ENCODE measurements around the gene RAB44. TPM values are rescaled to one million over a fixed set of nuclear protein-coding genes. Genes with fewer than 3 reads are reported as not detected.
A peak's percentile ranks its signal among the peaks of the same experiment; 100 is the strongest.

The RAB44 gene, protein sequence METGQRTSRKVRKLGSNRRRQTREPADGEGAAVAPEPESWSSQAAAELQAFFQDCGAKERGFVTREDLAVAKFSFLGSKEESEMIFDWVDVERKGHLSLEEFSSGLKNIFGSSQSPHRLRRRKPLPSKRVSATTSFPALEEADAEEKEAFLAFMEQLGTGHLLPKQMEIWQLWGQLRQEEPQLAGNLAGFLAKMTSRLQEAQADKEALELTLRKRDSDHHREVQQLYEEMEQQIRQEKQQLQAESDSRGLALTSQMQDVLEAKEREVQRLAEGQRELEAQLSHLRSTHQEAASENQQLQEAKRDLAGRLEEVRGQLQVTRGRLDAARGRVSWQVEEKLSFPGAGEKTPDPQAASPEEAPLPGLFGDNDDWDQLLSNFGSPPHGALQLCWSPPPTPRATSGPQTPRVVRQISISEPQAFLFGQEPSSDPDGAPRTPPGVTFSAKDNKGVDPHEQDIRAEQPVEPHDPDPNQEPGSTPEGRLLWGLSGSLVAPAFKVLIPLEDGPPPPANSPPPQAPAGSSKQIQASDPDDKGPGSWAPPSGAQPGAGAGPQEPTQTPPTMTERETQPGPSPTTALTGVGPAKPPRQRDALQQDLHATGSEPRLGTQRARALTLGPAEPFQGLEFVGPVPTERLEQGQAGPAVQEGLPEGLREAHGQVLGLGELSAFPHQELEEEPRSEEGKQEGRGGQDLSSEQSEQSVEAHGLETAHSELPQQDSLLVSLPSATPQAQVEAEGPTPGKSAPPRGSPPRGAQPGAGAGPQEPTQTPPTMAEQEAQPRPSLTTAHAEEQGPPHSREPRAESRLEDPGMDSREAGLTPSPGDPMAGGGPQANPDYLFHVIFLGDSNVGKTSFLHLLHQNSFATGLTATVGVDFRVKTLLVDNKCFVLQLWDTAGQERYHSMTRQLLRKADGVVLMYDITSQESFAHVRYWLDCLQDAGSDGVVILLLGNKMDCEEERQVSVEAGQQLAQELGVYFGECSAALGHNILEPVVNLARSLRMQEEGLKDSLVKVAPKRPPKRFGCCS
- polyA plus RNA-seq (2011; rRNA removed) (0.04 TPM in 2 replicates), polyA plus RNA-seq (2017; fragmentation: RNase III; extraction: RNeasy Plus Mini Kit Qiagen cat#74134 plus additional on column Dnase treatment) (0.05 to 0.11 TPM (median 0.09 TPM) in 3 replicates), polyA minus RNA-seq (2011; rRNA and poly(A)+ RNA removed) (not detected in 2 replicates)
- polyA plus RNA-seq (2012; cell fraction: cytosol; rRNA removed), result 0.01 TPM in 2 replicates
- 0.07 and 0.11 TPM in 2 replicates for polyA plus RNA-seq (2012; cell fraction: nucleus; rRNA removed)

DNA sequence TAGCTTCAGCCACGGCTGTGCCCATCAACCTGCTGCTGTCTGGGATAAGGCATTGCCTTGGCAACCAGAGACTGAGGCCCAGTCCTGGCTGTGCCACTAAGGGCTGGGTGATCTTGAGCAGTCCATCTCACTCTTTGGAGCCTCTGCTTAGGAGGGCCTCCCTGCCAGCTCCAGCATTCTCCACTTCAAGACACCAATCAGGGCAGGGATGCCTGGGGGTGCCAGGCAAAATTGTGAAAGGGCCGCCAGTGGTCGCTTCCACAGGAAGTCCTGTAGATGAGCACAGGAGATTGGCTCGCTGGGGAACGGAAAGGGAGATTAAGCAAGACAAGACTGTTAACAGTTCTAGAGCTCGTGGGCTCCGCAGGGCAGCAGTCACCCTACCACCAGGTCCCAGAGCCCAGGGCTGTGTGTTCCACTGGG is at the start of gene RAB44:
Gene RAB44, plus strand, starts transcription at position 346 of the 423 bp plus-strand sequence. CDS start 6,410 bp downstream, outside the sequence.
- Histone ChIP-seq H3K27ac (no peak within 1 kb of the TSS), H3K4me2 (no peak within 1 kb of the TSS), H3K4me1 (peaks cover 5% of the 10 kb centered on the region; the same call in 1 of the 3 replicates), H3K9me3 (no peaks in the 10 kb centered on the region), H3K4me3 (no peak within 1 kb of the TSS)
- DNase-seq (ENCODE audit: low read depth in 1 of 2, low spot score in 1 of 2), result no peak
- ChIA-PET POLR2A (interaction anchor here (1.2 kb wide), 1 partner anchor 9 kb away, joined by 3 read pairs; no protein-coding TSS in a partner anchor), CTCF (interaction anchor here (0.8 to 1.6 kb wide), 5 partner anchors 12 to 82 kb away, joined by 4 to 5 read pairs (median 4); no protein-coding TSS in a partner anchor)
- no peak for ATAC-seq
- 89% methylated on average over 7 of the region's 7 CpGs for WGBS (ENCODE audit: missing lambda C conversion rate)
- no peak for FAIRE-seq
- no peak for TF ChIP-seq RCOR1 (IDR thresholded peaks at IDR 0.05; ENCODE audit: low read depth, low read length)

DNA sequence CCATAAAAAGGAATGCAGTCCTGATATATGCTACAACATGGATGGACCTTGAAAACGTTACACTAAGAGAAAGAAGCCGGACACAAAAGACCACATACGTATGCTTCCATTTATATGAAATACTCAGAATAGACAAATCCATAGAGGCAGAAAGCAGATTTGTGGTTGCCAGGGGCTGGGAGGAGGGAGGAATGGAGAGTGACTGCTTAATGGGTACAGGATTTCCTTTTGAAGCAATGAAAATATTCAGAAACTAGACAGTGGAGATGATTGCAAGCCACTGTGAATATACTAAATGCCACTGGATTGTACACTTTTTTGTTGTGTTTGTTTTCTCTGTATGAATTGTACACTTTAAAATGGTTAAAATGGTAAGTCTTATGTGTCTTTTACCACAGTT is 48.5 kb upstream of the RAB44 start:
- Histone ChIP-seq H3K4me2 (no peak overlapping the region), H3K4me1 (peaks cover 16% of the 10 kb centered on the region), H3K4me3 (no peak overlapping the region), H3K27ac (0 out of 6 replicates have a peak overlapping the region, but pooled peaks of 1 of the 2 experiments have one; percentile 24), H3K9me3 (no peaks in the 10 kb centered on the region)
- FAIRE-seq, result no peak
- TF ChIP-seq ZNF302 (CRISPR knock-in tag; IDR thresholded peaks at IDR 0.05), result no peak
- no peak for TF ChIP-seq EP300 (IDR thresholded peaks at IDR 0.05)
- TF ChIP-seq, protein P1, sequence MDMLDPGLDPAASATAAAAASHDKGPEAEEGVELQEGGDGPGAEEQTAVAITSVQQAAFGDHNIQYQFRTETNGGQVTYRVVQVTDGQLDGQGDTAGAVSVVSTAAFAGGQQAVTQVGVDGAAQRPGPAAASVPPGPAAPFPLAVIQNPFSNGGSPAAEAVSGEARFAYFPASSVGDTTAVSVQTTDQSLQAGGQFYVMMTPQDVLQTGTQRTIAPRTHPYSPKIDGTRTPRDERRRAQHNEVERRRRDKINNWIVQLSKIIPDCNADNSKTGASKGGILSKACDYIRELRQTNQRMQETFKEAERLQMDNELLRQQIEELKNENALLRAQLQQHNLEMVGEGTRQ (IDR thresholded peaks at IDR 0.05), result no peak
- TF ChIP-seq MYC (IDR thresholded peaks at IDR 0.05; ENCODE audit: borderline replicate concordance, low read length), result no peak
- TF ChIP-seq, protein P2, sequence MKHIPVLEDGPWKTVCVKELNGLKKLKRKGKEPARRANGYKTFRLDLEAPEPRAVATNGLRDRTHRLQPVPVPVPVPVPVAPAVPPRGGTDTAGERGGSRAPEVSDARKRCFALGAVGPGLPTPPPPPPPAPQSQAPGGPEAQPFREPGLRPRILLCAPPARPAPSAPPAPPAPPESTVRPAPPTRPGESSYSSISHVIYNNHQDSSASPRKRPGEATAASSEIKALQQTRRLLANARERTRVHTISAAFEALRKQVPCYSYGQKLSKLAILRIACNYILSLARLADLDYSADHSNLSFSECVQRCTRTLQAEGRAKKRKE (CRISPR knock-in tag; IDR thresholded peaks at IDR 0.05; ENCODE audit: low read depth), result no peak
- TF ChIP-seq, protein P3, sequence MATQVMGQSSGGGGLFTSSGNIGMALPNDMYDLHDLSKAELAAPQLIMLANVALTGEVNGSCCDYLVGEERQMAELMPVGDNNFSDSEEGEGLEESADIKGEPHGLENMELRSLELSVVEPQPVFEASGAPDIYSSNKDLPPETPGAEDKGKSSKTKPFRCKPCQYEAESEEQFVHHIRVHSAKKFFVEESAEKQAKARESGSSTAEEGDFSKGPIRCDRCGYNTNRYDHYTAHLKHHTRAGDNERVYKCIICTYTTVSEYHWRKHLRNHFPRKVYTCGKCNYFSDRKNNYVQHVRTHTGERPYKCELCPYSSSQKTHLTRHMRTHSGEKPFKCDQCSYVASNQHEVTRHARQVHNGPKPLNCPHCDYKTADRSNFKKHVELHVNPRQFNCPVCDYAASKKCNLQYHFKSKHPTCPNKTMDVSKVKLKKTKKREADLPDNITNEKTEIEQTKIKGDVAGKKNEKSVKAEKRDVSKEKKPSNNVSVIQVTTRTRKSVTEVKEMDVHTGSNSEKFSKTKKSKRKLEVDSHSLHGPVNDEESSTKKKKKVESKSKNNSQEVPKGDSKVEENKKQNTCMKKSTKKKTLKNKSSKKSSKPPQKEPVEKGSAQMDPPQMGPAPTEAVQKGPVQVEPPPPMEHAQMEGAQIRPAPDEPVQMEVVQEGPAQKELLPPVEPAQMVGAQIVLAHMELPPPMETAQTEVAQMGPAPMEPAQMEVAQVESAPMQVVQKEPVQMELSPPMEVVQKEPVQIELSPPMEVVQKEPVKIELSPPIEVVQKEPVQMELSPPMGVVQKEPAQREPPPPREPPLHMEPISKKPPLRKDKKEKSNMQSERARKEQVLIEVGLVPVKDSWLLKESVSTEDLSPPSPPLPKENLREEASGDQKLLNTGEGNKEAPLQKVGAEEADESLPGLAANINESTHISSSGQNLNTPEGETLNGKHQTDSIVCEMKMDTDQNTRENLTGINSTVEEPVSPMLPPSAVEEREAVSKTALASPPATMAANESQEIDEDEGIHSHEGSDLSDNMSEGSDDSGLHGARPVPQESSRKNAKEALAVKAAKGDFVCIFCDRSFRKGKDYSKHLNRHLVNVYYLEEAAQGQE (IDR thresholded peaks at IDR 0.05), result no peak
- no peak for TF ChIP-seq HOXB5 (CRISPR knock-in tag; IDR thresholded peaks at IDR 0.05)
- no peak for TF ChIP-seq BHLHE40 (IDR thresholded peaks at IDR 0.05; ENCODE audit: low read depth, low read length)
- no peak for TF ChIP-seq HDAC2 (IDR thresholded peaks at IDR 0.05)
- no peak for TF ChIP-seq CBX2 (IDR thresholded peaks at IDR 0.05; ENCODE audit: borderline replicate concordance, low read depth)
- TF ChIP-seq HEYL (CRISPR knock-in tag; IDR thresholded peaks at IDR 0.05), result no peak
- TF ChIP-seq NPAS2 (CRISPR knock-in tag; IDR thresholded peaks at IDR 0.05; ENCODE audit: borderline replicate concordance), result no peak
- TF ChIP-seq GATA3 (IDR thresholded peaks at IDR 0.05; ENCODE audit: borderline replicate concordance), result no peak
- TF ChIP-seq CBX8 (IDR thresholded peaks at IDR 0.05), result no peak
- TF ChIP-seq, protein P4, sequence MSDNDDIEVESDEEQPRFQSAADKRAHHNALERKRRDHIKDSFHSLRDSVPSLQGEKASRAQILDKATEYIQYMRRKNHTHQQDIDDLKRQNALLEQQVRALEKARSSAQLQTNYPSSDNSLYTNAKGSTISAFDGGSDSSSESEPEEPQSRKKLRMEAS (IDR thresholded peaks at IDR 0.05), result no peak
- TF ChIP-seq, protein P5, sequence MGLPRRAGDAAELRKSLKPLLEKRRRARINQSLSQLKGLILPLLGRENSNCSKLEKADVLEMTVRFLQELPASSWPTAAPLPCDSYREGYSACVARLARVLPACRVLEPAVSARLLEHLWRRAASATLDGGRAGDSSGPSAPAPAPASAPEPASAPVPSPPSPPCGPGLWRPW (IDR thresholded peaks at IDR 0.05), result no peak
- no peak for TF ChIP-seq NFE2L2 (conservative IDR thresholded peaks at IDR 0.05; ENCODE audit: low read length)
- no peak for TF ChIP-seq JUN (IDR thresholded peaks at IDR 0.05)
- TF ChIP-seq FOSL2 (IDR thresholded peaks at IDR 0.05), result no peak
- TF ChIP-seq FOSL2 (CRISPR knock-in tag; IDR thresholded peaks at IDR 0.05), result no peak
- no peak for TF ChIP-seq ZSCAN20 (CRISPR knock-in tag; IDR thresholded peaks at IDR 0.05)
- no peak for ATAC-seq
- ChIA-PET CTCF (interaction anchor here (0.8 kb wide), 1 partner anchor 26 kb away, joined by 3 read pairs; no protein-coding TSS in a partner anchor), POLR2A (no interaction called here)
- DNase-seq (ENCODE audit: low read depth in 1 of 2, low spot score in 1 of 2), result no peak
- WGBS (ENCODE audit: missing lambda C conversion rate), result 83% methylated on average over 3 of the region's 3 CpGs
